ENCODE measurements around the gene IL32. TPM values are rescaled to one million over a fixed set of nuclear protein-coding genes. Genes with fewer than 3 reads are reported as not detected.

IL32 gene
- total and polyA plus RNA-seq, 7 experiments from 2014 or later, result 351 to 3,697 (median 631) TPM

DNA sequence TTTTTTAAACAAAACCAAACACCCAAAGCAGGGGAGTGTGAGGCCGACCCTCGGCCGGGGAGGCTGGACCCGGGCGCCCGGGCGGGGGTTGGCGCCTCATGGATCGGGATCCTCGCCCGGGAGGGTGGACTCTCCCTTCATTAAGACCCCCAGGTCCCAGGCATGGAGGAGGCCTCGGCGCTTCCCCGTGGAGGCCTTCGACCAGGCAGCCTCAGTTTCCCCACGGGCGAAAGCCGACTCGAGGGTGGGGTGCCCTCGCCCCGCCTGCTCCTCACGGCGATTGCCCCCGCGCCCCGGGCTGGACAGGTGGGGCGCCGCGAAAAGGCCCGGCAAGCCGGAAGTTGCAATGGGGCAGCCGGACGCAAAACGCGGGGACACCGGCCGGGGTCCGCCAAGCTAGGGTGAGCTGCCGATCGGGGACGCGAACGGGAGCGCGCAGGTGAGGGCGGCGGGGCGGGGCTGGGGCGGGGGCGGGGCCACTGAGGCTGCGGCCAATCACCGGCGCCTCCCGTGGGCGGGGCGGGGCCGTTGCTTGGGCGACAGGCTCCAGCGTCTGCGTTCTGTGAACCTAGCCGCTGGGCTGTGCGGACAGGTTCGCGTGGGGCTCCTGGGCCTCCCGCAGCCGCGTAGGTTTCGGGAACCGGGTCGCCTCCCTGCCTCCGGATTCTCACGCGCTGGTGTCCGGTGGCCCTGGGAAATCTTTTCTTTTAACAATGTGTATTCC, 40.9 kb downstream of the IL32 start:
- H3K36me3 Mint-ChIP-seq, result peaks cover 0 to 3% (median 0%) of the 10 kb centered on the region in 5 donors
- Histone ChIP-seq H3K4me3 (ENCODE audit: low read length) (peak overlapping the region; percentile 76), H3K4me1 (ENCODE audit: control insufficient read depth in 2 of 2, insufficient read depth in 2 of 2, low read length in 2 of 2) (peaks cover 13 to 23% of the 10 kb centered on the region in 2 donors), H3K9me3 (ENCODE audit: control insufficient read depth in 2 of 3, low read length in 3 of 3) (no peaks in the 10 kb centered on the region), H3K36me3 (ENCODE audit: control insufficient read depth in 2 of 3, insufficient read depth in 3 of 3, low read length in 3 of 3) (no peaks in the 10 kb centered on the region), H3K27ac (ENCODE audit: low read depth, low read length) (peak overlapping the region; percentile 89), H3K27me3 (ENCODE audit: control insufficient read depth in 2 of 2, insufficient read depth in 2 of 2, low read length in 2 of 2) (no peaks in the 10 kb centered on the region)
- peak; percentile 77 to 92 (median 85) for DNase-seq
- peaks cover 0 to 7% (median 0%) of the 10 kb centered on the region in 5 donors for H3K27me3 Mint-ChIP-seq
- peak overlapping the region; percentile 83 to 94 (median 87) for H3K4me3 Mint-ChIP-seq
- POLR2A ChIA-PET, result interaction anchor here (0.8 to 2.4 kb wide), 11 partner anchors 8 to 52 kb away, joined by 3 to 17 read pairs (median 5); partner anchors contain the start of genes IL32 and ZNF213
- H3K27ac Mint-ChIP-seq, result peak overlapping the region; percentile 82 to 96 (median 92)
- H3K9me3 Mint-ChIP-seq, result no peaks in the 10 kb centered on the region
- intact Hi-C loops (cut with micrococcal nuclease), result loop anchor here (1.0 to 2.0 kb wide), 6 partner anchors 10 to 78 kb away; no protein-coding TSS in a partner anchor
- CTCF ChIA-PET, result interaction anchor here (1.6 to 15.4 kb wide), 2 partner anchors 14 to 23 kb away, joined by 3 to 233 read pairs; partner anchors contain the start of gene ZNF213
- H3K4me1 Mint-ChIP-seq, result peaks cover 26 to 45% (median 35%) of the 10 kb centered on the region in 7 donors
- ATAC-seq, result peak; percentile 97

DNA sequence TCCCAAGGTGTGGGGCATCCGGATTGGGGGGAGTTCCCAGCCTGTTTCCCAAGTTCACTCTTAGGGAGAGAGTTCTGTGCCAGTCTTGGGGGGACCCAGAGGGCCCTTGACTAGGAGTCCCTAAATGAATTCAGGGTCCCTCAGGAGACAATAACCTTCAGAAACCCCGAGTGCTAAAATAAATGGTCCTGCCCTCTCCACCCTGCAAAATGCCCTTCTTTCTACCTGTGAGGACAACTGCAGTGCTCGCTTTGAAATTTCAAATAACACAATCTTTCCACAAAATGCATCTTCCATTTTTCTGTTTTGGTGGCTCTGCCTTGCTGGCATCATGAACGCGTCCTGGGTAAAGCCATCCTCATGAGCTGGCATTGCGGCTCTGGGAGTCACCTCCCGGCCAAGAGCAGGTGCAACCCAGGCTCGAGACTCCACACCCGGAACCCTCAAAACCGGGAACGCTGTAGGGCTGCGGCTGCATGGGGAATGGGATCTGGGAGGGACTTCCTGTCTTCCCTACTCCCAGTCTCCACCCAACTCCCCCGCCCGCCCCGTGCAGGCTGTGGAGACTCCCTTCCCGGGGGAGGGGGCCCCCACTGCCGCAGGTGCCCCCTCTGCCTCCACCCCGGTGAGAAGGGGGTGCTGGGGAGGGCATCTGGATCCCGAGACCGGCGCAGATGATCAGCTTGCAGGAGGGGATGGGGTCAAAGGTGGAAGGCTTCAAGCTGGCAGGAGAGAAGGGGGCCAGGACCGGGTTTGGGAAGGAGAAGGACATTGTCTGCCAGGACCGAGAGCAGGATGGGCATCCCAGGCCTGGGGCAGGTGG, 46.8 kb downstream of the IL32 start, which contains the start of gene ZNF205:
TSS of gene ZNF205 (plus strand) at position 529 of the 823 bp plus-strand sequence. CDS start 845 bp downstream, outside the sequence.
- intact Hi-C loops (cut with micrococcal nuclease), result no loop called here
- Mint-ChIP-seq H3K9me3 (no peaks in the 10 kb centered on the region), H3K27me3 (peaks cover 0 to 25% (median 0%) of the 10 kb centered on the region in 5 donors), H3K27ac (peak within 1 kb of the TSS in 2 of 9 donors; percentile 14 to 49), H3K4me3 (no peak within 1 kb of the TSS), H3K4me1 (peaks cover 2 to 11% (median 3%) of the 10 kb centered on the region in 7 donors), H3K36me3 (peaks cover 2 to 17% (median 8%) of the 10 kb centered on the region in 5 donors)
- ChIA-PET CTCF (interaction anchor here (0.7 to 2.0 kb wide), 2 partner anchors 17 to 20 kb away, joined by 3 to 9 read pairs; no protein-coding TSS in a partner anchor), POLR2A (interaction anchor here (1.4 kb wide), 1 partner anchor 10 kb away, joined by 4 read pairs; no protein-coding TSS in a partner anchor)
- no peak within 1 kb of the TSS for H3K27ac ChIP-seq (ENCODE audit: low read depth, low read length)
- ATAC-seq (no peak), DNase-seq (no peak)
- H3K9me3 ChIP-seq (ENCODE audit: control insufficient read depth in 2 of 3, low read length in 3 of 3), result no peaks in the 10 kb centered on the region
- H3K4me1 ChIP-seq (ENCODE audit: control insufficient read depth in 2 of 2, insufficient read depth in 2 of 2, low read length in 2 of 2), result peaks cover 2 to 3% of the 10 kb centered on the region in 2 donors
- H3K27me3 ChIP-seq (ENCODE audit: control insufficient read depth in 2 of 2, insufficient read depth in 2 of 2, low read length in 2 of 2), result no peaks in the 10 kb centered on the region
- no peaks in the 10 kb centered on the region for H3K36me3 ChIP-seq (ENCODE audit: control insufficient read depth in 2 of 3, insufficient read depth in 3 of 3, low read length in 3 of 3)
- H3K4me3 ChIP-seq (ENCODE audit: low read length), result no peak within 1 kb of the TSS

DNA sequence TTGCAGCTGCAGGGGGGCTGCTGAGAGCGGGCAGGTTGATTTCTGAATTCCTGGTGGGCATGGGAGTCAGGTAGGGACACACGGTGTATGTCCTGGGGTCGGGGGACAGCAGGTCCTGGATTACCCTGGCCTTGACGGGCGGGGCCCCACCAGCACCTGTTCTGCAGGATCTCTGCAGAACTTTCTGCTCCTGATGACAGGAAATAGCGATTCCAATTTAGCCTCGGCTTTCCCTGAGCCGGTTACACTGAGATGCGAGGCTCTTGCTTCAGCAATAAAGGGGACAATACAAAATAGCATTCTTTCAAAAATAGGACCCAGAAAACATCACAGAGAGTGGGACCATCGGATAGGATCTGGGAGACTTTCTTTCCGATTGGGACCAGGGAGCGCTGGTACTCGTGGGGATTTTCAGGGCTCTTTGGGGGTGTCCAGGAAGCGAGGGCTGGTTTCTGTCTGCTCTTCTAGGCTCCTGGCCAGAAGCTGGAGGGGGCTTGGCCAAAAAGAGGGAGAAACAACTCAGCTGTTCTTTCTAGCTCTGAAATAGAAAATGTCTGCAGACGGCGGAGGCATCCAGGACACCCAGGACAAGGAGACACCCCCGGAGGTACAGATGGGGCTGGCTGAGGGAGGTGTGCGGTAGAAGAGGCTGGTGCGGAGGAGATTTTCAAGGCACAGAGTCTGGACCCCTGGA, 47.6 kb downstream of the IL32 start:
- Histone ChIP-seq H3K36me3 (ENCODE audit: control insufficient read depth in 2 of 3, insufficient read depth in 3 of 3, low read length in 3 of 3) (no peaks in the 10 kb centered on the region), H3K4me1 (ENCODE audit: control insufficient read depth in 2 of 2, insufficient read depth in 2 of 2, low read length in 2 of 2) (no peaks in the 10 kb centered on the region), H3K27ac (ENCODE audit: low read depth, low read length) (no peak overlapping the region), H3K9me3 (ENCODE audit: control insufficient read depth in 2 of 3, low read length in 3 of 3) (no peaks in the 10 kb centered on the region), H3K4me3 (ENCODE audit: low read length) (no peak overlapping the region), H3K27me3 (ENCODE audit: control insufficient read depth in 2 of 2, insufficient read depth in 2 of 2, low read length in 2 of 2) (no peaks in the 10 kb centered on the region)
- Mint-ChIP-seq H3K27me3 (peaks cover 0 to 25% (median 0%) of the 10 kb centered on the region in 5 donors), H3K9me3 (no peaks in the 10 kb centered on the region), H3K4me1 (peaks cover 0 to 9% (median 0%) of the 10 kb centered on the region in 7 donors), H3K36me3 (peaks cover 2 to 17% (median 8%) of the 10 kb centered on the region in 5 donors), H3K27ac (peak overlapping the region in 1 of 9 donors; percentile 14), H3K4me3 (no peak overlapping the region)
- ChIA-PET POLR2A (interaction anchor here (0.6 to 1.4 kb wide), 3 partner anchors 10 to 22 kb away, joined by 3 to 4 read pairs (median 3); partner anchors contain the start of gene ZNF213), CTCF (interaction anchor here (0.7 to 2.0 kb wide), 2 partner anchors 17 to 19 kb away, joined by 3 to 9 read pairs; no protein-coding TSS in a partner anchor)
- DNase-seq (no peak), ATAC-seq (no peak)
- intact Hi-C loops (cut with micrococcal nuclease), result no loop called here

DNA sequence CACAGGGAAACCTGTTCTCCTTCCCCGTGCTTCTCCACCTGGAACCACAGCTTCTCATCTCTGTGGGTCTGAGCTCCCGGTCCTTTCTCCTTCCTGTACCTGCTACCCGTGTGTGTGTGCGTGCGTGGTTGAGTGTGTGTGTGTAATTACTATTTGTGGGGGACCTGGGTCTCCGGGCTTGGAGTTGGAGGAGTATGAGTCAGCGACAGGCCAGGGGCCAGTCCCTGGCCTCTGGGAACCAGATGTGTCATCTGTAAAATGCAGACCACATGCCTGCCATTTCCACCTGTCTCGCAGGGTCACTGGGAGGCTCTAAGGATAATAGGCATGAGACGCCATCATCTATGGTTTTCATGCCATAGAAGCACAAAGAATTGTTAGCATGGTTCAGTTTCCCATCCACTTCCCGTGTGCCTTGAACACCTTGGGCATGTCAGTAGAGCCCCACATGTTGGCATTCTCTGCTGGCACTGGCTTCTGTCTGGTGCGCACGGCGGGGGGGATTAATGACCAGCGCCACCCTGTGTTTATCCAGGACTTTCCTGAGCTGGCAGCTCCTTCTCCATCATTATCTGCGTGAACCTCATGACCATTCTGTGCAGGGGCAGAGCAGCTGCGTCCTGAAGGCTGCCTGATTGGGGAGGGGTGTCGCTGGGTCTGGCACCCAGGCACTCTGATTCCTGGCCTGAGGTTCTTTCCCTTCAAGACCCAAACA, 48.5 kb downstream of the IL32 start:
- DNase-seq (no peak), ATAC-seq (no peak)
- ChIA-PET POLR2A (interaction anchor here (0.9 to 1.9 kb wide), 4 partner anchors 8 to 49 kb away, joined by 3 to 5 read pairs (median 4); partner anchors contain the start of gene IL32), CTCF (interaction anchor here (0.7 kb wide), 1 partner anchor 55 kb away, joined by 3 read pairs; no protein-coding TSS in a partner anchor)
- intact Hi-C loops (cut with micrococcal nuclease), result no loop called here
- H3K27ac Mint-ChIP-seq, result no peak overlapping the region
- no peaks in the 10 kb centered on the region for H3K36me3 ChIP-seq (ENCODE audit: control insufficient read depth in 2 of 3, insufficient read depth in 3 of 3, low read length in 3 of 3)
- H3K4me1 ChIP-seq (ENCODE audit: control insufficient read depth in 2 of 2, insufficient read depth in 2 of 2, low read length in 2 of 2), result no peaks in the 10 kb centered on the region
- H3K36me3 Mint-ChIP-seq, result peaks cover 2 to 17% (median 8%) of the 10 kb centered on the region in 5 donors
- H3K4me3 ChIP-seq (ENCODE audit: low read length), result no peak overlapping the region
- no peaks in the 10 kb centered on the region for H3K9me3 ChIP-seq (ENCODE audit: control insufficient read depth in 2 of 3, low read length in 3 of 3)
- no peak overlapping the region for H3K27ac ChIP-seq (ENCODE audit: low read depth, low read length)
- no peaks in the 10 kb centered on the region for H3K9me3 Mint-ChIP-seq
- no peak overlapping the region for H3K4me3 Mint-ChIP-seq
- H3K27me3 ChIP-seq (ENCODE audit: control insufficient read depth in 2 of 2, insufficient read depth in 2 of 2, low read length in 2 of 2), result no peaks in the 10 kb centered on the region
- peaks cover 0 to 9% (median 0%) of the 10 kb centered on the region in 7 donors for H3K4me1 Mint-ChIP-seq
- H3K27me3 Mint-ChIP-seq, result peaks cover 0 to 25% (median 0%) of the 10 kb centered on the region in 5 donors

DNA sequence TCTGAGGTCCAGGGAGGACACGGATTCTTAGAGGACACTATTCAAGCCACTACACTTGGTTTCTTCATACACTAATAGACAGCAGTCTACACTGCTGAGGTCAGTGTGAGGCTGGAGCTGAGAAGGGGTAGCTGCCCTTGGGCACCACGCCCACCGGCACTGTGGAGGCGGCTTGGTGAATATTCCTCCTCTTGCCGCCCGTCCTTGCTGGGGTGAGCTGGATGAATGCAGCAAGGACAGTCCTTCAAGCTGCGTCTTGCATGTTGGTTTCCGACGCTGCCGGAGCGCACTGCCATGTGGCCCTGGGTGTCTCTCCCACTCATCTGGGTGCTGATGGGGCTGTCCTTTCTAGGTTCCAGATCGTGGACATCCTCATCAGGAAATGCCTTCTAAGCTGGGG, 49.6 kb downstream of the IL32 start:
- no peak overlapping the region for H3K4me3 ChIP-seq (ENCODE audit: low read length)
- H3K27ac Mint-ChIP-seq, result no peak overlapping the region
- DNase-seq (no peak), ATAC-seq (no peak)
- H3K27ac ChIP-seq (ENCODE audit: low read depth, low read length), result no peak overlapping the region
- peaks cover 0 to 22% (median 0%) of the 10 kb centered on the region in 5 donors for H3K27me3 Mint-ChIP-seq
- intact Hi-C loops (cut with micrococcal nuclease), result no loop called here
- H3K4me3 Mint-ChIP-seq, result no peak overlapping the region
- H3K4me1 ChIP-seq (ENCODE audit: control insufficient read depth in 2 of 2, insufficient read depth in 2 of 2, low read length in 2 of 2), result no peaks in the 10 kb centered on the region
- ChIA-PET CTCF (interaction anchor here (0.9 to 1.2 kb wide), 2 partner anchors 12 to 14 kb away, joined by 3 to 4 read pairs; no protein-coding TSS in a partner anchor), POLR2A (interaction anchor here (0.7 to 1.9 kb wide), 5 partner anchors 9 to 55 kb away, joined by 3 to 5 read pairs (median 4); partner anchors contain the start of gene IL32)
- no peaks in the 10 kb centered on the region for H3K36me3 ChIP-seq (ENCODE audit: control insufficient read depth in 2 of 3, insufficient read depth in 3 of 3, low read length in 3 of 3)
- H3K36me3 Mint-ChIP-seq, result peaks cover 0 to 17% (median 8%) of the 10 kb centered on the region in 5 donors
- no peaks in the 10 kb centered on the region for H3K9me3 ChIP-seq (ENCODE audit: control insufficient read depth in 2 of 3, low read length in 3 of 3)
- H3K4me1 Mint-ChIP-seq, result peaks cover 0 to 6% (median 0%) of the 10 kb centered on the region in 7 donors
- no peaks in the 10 kb centered on the region for H3K27me3 ChIP-seq (ENCODE audit: control insufficient read depth in 2 of 2, insufficient read depth in 2 of 2, low read length in 2 of 2)
- H3K9me3 Mint-ChIP-seq, result no peaks in the 10 kb centered on the region
